Ammon's horn (tissue), 1 donor: ENCODE results near the gene TMOD1.
A peak's percentile ranks its signal among the peaks of the same experiment; 100 is the strongest.
"Not testable (repeated sequence)": the region's sequence is repeated elsewhere in the genome, so short reads cannot be mapped to it uniquely, and the experiment has no call there.

ENCODE experiments used
- DNase-seq: peaks from one replicate; pipeline ENCODE4 v3.0.0-alpha.2; 2016; ENCODE audit warnings: low spot score

Gene TMOD1

DNA sequence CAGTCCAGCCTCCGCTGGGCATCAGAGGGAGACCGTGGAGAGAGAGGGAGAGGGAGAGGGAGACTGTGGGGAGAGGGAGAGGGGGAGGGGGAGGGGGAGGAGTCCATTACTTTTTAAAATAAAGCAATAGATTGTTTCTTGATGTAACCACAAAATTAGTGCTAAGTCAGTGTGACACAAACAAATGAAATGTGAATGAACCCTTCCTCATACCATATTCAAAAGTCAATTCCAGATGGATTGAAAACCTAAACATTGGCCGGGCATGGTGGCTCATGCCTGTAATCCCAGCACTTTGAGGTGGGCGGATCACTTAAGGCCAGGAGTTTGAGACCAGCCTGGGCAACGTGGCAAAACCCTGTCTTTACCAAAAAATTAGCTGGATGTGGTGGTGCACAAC is 2.6 kb upstream of the TMOD1 start:
- DNase-seq: not testable (repeated sequence)

DNA sequence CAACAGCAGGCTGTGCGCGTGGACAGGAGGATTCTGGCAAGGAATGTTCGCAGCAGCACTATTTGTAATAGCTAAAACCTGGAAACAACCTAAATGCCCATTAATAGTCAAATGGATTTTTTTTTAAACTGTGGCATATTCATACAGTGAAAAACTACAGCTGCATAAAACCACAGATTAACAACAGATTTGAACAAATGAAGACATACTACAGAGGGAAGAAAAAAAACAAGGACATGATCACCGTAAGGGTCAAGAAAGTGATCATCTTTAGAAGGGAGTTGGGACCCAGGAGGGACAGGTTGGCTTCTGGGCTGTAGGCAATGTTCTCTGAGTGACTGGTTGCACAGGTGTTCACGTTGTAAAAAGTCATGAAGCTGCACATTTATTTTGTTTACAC is 1.2 kb upstream of the TMOD1 start:
- no peak for DNase-seq

DNA sequence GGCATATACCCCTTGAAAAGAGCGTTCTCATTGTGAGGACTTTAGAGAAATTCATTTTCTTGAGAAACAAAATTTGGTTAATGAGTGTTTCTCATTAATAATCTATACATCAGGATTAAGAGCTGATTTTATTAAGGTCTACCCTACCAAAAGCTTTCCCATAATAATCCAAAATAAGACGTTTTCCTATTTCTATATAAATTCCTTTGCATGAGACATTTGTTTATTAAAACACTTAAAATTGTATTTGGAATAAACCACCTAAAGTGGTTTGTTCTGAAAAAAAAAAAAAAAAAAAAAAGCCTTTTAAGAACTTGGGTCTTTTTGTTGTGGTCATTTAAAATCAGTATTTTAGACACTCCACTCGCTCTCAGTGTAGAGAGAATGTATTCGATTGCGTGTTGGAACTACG is 695 bp upstream of the TMOD1 start:
- no peak for DNase-seq

DNA sequence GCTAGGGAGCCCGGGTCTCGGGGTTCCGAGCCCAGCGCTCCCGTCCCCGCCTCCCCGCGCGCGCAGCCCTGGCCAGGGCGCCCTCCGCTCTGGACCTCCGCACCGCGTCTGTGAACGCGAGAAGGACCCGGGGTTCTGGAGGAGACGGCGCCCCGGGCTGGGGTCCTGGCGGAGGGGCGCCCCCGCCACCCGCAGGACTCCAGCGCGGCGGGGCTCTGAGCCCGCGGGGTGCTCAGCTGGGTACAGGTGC is 431 bp downstream of the TMOD1 start:
- DNase-seq: no peak

DNA sequence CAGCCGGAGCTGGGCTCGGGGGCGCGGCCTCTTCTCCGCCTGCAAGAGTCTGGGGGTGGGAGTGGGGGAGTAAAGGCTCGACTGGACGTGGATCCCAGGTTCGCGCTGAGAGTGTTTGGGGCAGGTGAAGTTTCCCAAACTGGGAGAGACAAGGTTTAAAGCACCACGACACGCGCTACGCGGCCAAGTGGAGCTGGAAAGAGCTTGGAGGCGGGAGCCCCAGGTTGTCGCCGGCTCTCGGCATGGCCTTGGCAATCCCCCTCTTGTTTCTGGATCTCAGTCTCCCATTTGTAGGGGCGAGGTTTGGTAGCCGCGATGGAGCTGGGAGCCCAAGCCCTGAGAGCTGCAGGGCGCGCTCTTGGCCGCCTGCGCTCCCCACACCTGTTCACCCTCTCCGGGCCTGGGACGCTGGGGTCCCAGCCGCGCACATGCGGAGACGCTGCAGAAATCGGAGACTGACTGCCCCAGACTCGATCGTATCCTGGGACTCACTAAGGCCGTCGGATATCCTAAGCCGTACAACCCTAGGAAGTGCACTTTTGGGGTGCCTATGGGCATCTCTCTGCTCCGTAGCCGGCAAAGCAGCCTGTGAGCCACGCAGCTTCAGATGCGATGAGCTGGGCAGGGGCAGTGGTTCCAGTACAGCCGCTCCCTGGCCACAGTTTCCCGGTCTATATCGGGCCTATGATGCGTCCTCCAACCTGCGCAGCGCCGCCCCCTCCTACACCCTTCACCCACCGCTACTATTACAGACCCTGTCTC is 937 bp downstream of the TMOD1 start:
- peak; percentile 23 for DNase-seq

DNA sequence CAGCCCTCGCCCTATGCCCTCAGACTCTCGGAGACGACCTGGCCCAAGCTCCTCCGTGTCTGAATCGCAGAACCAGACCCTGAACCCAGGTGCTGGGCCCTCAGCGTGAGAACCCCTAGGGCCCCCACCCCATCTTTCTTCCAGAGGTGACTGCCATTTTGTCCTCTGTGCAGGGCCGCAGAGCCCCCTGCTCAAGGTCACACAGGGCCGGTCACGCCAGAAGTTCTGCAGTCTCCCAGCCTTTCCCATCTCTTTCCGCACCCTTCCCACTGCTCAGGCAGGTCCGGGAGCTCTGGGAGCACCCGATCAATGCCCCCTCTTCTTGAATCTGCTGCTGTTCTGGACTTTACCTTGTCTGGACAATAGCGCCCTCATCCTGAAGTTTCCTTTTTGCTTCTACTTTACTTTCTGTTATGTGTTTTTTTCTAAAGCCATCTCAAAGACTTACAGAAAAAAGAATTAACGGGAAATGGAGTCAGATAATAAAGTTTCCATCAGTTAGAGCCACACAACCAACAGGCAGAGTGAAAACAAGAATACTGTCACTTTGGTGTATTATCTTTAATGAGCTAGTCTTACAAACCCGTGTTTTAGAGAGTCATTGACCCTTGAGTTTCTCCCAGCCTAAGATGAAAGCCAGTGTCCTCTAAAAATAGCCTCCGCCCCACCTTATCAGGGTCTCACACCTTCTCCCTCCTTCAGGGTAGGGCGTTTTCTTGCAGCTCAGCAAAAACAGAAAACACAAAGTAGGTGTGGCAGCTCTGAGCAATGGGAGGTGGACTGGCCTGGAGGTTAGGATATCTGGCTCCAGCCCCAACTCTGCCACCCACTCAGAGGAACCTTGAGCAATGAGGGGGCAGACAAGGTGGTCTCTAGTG is 1.8 kb downstream of the TMOD1 start:
- no peak for DNase-seq

DNA sequence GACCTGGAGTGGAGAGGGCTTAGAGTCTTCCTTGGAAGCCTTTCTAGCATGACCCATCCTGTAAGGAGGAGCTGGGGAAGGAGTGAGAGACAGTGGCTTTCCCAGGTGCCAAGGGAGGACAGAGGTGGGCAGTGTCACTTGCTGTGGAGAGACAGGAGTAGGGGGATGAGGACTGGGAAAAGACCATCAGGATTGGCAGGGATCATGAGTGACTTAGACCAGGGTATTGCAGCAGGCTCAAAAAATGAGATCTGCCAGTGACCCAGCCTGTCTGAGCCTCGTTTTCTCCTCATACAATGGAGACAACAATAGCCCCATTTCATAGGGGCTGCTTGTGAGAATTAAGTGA is 2.4 kb downstream of the TMOD1 start:
- DNase-seq: no peak

DNA sequence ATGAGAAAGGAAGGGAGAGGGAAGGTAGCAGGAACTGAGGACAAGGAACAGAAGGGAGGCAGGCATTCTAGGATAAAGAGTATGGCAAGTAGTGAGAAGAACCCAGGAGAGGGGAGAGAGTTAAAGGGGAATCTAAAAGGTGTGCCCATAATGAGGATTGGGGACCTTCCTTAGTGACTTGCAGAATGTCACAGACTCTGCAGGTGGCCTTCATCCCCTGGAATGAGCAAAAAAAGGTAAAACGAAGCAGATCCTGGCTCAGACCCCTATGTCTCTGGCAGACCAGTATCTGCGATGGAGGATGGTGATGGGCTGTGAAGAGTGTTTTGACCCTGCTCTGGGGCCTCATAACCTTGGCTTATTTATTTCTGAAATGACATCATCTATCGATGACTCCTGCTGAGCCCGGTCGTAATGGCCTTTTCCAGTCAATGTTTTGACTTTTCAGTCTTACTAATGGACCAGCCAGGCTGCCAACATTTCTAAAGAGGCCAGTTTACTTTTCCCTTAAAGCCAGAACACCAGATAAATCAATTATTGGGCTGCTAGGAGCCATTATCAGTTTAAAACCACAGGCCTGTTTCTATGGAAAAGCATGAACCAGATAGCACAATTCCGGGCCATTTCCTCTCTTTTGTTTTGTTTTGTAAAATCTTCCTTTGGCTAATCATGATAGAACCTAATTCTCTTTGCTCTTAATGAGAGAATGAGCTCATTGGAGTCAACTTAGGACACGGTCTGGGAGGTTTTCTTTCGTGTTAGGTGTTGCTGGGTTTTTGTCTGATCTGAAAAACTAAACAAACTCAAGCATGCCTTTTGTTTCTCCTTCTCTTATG is 3.1 kb downstream of the TMOD1 start:
- no peak for DNase-seq

DNA sequence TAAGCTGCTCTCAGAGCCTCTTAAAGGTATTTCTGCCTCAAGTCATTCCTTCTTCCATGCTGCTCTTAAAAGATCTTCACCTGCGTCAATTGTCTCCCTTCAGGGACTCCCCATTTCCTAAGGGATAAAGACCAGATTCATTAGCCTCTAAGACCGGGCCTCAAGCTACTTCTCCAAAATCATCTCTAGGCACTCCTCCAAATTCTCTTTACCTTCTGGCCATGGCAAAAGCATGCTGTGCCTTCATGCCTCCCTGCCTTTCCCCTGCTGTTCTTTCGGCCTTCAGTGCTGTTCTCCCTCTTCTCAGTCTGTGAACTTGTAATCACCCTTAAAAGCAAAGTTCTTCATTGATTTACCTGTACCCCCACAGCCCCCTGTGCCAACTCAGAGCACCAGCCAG is 4.4 kb downstream of the TMOD1 start:
- no peak for DNase-seq

DNA sequence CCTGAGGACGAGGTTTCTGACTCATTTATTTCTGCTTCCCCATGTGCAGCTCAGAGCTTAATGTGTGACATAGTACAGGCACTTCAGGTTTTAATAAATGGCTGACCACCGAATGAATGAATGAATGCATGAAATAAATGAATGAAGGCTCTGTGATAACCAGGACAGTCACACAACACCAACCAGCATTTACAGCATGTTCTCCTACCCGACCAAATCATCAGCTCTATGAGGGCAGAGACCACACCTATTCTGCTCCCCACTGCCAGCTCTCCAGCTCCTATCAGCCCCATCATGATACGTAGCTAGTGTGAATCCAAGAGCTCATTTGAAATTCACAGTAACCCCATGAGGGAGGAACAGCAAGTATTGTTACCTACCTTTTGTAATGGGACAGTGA is 4.8 kb downstream of the TMOD1 start:
- DNase-seq: no peak

DNA sequence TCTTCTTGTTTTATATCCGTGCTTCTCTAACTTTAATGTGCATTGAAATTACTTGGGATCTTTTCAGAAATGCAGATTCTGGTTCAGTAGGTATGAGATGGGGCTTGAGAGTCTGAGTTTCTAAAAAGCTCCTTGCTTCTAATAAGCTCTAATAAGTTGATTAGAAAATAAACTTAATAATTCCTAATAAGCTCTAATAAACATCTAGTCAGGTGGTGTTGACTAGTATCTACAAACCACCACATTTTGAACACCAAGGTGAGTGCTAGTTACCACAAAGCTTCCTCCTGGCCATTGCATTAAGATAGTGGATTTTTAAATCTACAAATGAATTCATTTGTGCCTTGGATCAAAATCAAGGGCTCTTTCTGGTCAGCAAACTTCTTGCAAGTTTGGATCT is 5.3 kb downstream of the TMOD1 start:
- no peak for DNase-seq

DNA sequence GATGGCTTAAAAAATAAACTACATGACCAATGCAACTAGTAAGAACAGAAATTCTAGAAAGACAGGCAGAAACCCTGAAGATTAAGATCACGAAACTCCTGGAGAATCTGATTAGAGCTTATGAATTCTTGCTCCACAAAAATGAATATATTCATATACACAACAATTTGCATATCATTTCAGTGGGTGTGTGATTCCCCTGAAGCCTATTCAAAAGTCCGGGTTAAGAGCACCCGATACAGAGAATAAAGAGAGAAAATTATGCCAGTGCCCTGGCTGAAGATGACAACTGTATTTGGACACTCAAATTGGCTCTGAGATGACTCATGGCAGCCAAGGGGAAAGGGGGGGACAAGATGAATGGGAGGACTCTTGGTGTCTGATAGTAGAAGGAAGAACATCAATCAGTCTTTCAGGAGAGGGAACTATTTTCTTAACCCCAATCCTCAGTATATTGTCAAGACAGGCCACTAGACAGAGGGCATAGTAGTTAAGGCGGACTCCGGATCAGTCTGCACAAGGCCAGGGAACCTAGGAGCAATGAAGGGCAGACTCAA is 6.0 kb downstream of the TMOD1 start:
- DNase-seq: no peak

DNA sequence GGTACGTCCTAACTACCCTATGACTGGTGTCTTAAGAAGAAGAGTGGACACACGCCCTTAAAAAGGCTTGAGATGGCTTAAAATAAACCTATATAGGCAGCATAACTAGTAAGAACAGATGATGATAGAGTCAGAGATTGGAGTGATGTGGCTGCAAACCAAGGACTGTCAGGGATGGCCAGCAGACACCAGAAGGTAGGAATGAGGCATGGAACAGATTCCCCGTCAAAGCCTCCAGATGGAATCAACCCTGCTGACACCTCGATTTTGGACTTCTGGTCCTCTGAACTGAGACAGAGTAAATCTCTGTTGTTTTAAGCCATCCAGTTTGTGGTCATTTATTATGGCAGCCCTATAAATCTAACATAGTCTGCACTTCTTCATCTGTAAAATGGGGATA is 7.4 kb downstream of the TMOD1 start:
- DNase-seq: no peak

DNA sequence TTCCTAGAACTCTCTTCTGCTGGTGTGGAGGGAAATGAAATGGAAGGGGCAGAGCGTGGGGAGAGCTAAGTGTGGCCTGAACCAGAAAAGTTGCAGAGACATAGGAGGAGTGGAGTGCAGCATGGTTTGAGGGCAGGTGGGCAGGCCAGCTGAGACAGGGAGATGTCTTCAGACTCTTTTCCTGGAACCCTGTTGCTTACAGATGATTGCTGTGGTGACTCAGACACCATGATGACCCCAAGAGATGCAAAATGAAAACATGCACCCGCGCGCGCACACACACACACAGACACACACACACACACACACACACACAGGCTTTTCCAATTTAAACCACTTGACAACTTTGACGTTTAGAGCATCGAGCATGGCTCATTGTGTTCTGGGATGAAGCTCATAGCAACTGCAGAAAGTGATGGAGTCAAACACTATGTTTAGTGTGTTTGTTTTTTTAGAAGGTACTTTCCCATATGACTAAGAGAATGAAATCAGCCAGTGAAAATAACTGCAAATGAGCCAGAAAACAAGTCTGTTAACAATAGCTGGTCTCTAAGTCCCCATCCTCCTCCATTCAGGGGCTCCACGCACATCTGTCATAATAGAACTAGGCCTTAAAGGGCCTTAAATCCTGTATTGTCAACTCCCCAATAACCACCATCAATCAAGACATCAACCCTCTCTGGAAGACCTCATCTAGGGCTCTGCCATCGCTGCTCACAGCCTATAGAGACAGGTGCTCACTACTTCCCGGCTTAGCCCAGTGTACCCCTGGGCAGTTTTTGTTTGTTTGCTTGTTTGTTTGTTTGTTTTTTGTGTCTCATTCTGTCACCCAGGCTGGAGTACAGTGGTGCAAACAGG is 9.6 kb downstream of the TMOD1 start:
- peak; percentile 57 for DNase-seq

DNA sequence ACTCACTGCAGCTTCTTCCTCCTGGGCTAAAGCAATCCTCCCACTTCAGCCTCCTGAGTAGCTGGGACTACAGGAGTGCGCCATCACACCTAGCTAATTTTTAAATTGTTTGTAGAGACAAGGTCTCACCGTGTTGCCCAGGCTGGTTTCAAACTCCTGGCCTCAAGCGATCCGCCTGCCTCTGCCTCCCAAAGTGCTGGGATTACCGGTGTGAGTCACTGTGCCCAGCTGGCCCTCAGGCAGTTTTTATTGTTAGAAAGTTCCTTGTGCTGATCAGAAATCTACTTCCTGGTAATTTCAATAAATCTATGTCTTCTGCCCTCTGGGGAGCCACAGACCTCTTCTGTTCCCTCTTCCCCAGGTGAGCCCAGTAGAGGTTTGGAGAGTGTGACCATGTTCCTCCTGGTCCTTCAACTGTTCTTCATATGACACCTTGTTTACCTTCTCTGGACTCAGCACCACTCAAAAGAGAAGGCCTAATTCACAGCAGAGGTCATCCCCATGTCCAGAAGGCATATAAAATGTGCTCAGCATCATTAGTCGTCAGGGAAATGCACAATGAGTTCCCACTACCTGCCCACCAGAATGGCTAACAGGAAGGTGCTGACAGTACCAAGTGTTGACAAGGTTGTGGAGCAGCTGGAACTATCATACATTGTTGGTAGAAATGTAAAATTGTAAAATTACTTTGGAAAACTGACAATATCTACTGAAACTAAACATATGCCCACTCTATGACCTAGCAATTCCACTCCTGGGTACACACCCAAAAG is 10.4 kb downstream of the TMOD1 start:
- no peak for DNase-seq

DNA sequence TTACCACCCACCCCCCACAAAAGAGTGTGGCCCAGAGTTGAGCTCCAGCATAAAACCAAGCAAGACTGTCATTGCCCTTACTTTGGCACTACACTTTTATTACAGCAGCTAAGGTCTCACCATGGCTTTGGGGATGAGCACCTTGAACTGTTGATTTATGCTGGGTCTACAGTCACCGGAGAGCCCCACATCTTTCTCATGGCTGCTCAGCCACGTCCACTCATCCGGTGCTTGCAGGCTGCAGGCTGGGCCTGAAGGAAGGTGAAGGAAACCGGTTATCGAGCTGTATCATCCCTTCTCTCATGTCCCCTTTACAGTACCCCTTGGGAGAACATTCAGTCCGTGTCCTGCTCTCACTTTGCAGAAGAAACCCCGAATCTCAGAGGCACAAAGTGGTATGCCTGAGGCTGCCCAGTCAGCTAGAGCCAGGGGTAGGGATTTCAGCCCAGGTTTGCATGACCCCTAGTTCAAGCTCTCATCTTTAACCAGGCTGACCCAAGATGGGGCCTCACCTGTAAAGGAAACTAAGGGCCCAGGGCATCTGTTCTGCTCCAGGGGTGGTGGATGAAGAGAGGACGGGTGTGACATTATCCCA is 11.6 kb downstream of the TMOD1 start:
- no peak for DNase-seq

DNA sequence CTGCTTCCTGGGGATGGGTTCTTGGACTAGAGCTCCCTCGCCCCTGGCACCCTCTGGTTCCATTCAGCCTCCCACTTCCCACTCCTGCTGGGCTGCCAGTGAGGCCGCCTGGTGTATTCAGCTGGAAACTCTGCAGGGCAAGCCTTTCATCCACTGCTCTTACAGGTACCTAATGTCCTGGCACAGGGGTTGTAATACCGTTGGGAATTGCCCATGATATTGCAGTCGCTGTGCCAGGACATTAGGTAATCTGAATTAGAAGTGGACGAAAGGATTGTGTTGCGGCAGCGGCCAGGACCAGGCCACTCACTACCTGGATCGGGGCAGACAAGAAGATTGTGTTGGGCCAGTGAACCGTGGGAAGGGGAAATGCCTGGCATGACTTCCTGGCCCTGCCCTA is 13.1 kb downstream of the TMOD1 start:
- no peak for DNase-seq

DNA sequence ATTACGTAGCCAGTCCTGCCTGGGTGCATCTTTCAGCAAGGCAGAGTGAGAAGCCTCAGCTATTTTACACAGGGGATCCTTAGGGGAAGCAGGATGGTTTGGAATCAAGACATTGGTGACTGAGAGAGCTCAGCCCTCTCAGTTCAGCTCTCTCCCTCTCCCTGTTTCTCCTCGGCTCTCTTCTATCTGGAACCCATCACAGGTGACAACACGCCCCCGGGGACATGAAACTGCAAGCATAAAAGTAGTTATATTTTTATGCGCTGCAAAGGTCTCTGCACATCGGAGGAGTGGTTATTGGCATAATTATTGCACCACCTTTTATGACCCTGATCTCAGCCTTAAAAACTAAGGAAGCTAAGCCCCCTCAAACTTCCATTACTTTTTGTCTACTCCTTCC is 14.2 kb downstream of the TMOD1 start:
- no peak for DNase-seq

DNA sequence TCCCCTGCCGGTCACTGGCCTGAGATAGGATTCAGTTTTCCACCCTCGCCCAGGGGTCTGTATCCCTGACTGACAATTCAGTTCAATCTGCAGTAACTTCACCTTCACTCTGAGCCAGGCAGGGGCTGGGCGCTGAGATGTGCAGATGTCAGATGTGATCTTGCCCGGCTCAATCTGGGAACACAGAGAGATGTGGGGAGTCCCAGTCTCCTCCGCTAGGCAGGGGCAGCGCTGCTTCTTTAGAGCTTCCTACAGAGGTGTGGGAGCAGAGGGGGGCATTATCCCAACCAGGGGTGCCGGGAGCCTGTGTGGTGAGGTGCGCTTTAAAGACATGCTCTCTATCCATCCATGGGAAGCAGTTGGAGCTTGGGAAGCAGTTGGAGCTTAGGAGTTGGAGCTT is 14.6 kb downstream of the TMOD1 start:
- no peak for DNase-seq

DNA sequence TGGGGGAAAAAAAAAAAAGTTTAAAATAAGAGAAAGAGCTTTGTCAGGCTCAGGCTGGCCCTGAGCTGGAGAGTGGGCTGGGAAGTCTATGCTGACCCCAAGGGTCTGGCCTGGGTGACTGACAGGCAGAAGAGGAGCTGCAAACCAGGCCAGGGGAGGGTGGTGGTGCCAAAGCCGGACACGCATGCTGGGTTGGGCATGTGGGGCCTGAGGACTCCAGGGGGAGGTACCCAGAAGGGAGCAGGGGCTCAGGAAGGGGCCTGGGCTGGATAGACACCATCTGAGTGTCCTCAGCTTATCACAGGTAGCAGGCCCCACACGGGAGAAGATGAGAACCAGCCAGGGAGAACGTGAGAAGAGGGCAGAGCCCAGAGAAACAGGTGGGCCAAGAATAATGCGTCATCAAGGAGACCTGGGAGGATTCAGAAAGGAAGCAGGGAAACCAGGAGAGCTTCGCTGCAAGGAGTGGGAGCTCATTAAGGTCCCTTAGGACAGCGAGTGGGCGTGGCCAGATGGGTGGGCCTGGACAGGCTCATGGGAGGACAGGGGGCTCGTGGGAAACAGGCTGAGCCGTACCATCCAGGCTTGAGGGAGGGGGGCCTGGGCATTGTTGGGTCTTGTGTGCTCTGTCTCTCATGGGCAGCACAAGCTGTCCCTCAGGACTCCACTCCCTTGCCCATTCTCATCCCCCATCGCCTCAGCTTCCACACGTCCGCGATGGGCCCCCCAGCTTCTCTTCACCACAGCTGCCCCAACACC is 16.0 kb downstream of the TMOD1 start:
- DNase-seq: no peak
